Activated CD8-positive, alpha-beta T cell treated with anti-CD3 and anti-CD28 coated beads for 36 hours (primary cell): ENCODE data around the gene LRRN4. TPM values are rescaled to one million over a fixed set of nuclear protein-coding genes. Genes with fewer than 3 reads are reported as not detected.

Experiments
- ATAC-seq: fragments of 200-7000 bp; cut with Tn5 transposase; one replicate; pipeline ENCODE4 v1.10.0; 2021; ENCODE audit warnings: mild to moderate bottlenecking, moderate library complexity
- CTCF ChIA-PET: fragments of 350-600 bp; sonication (Branson Sonifier 250); formaldehyde crosslinking; loops from one replicate; lab custom pipeline; 2021; ENCODE audit warnings: antibody characterized with exemption; lab: Charles Lee
- POLR2A ChIA-PET: fragments of 350-600 bp; sonication (Branson Sonifier 250); formaldehyde crosslinking; loops from one replicate; lab custom pipeline; 2021; ENCODE audit warnings: antibody characterized with exemption; lab: Charles Lee
- DNase-seq: peaks from one replicate; pipeline ENCODE4 v3.0.0-alpha.2; 2020
- H3K27ac Mint-ChIP-seq: one replicate; pipeline ENCODE4 v1.8.0; 2021; ENCODE audit warnings: mild to moderate bottlenecking, mixed read lengths
- H3K27me3 Mint-ChIP-seq: one replicate; pipeline ENCODE4 v1.8.0; 2021; ENCODE audit warnings: mixed read lengths
- H3K36me3 Mint-ChIP-seq: one replicate; pipeline ENCODE4 v1.8.0; 2021; ENCODE audit warnings: low read depth, mixed read lengths
- H3K4me1 Mint-ChIP-seq: one replicate; pipeline ENCODE4 v1.8.0; 2021; ENCODE audit warnings: low read depth, mixed read lengths
- H3K4me3 Mint-ChIP-seq: one replicate; pipeline ENCODE4 v1.8.0; 2021; ENCODE audit warnings: mild to moderate bottlenecking, moderate library complexity, mixed read lengths
- H3K9me3 Mint-ChIP-seq: one replicate; pipeline ENCODE4 v1.8.0; 2021; ENCODE audit warnings: mixed read lengths
- intact Hi-C: fragments of 100-400 bp; cut with micrococcal nuclease; formaldehyde crosslinking; loops from one replicate; pipeline ENCODE4 v1.10.0; 2022
- total RNA-seq, 2 experiments: library from RNA; stranded (reverse); gene quantifications; one replicate each; pipeline ENCODE4 v1.2.3, GENCODE V29; 2021
- TF ChIP-seq, protein P1 (sequence below): fragments of 200-600 bp; IDR thresholded peaks from one replicate; pipeline ENCODE4 v1.8.0; 2022; ENCODE audit warnings: antibody characterized with exemption, mild to moderate bottlenecking

The LRRN4 gene
- total RNA-seq, 2 experiments from 2014 or later, result not detected

DNA sequence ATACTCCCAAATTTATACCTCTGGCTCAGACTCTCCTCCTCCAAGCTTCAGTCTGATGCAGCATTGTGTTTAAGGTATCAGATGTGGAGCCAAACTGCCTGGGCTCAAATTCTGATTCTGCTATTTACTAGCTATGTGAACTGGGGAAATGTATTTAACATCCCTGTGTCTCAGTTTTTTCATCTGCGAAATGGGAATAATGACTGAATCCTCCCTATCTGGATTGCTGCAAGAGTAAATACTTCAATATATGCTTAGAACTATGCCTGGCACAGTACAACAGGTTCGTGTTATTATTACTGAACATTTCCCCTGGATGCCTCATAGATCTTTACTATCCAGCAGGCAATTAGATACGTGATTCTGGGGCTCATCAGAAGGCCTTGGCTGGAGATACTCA, 5.5 kb downstream of the LRRN4 start:
- peaks cover 22% of the 10 kb centered on the region for H3K27me3 Mint-ChIP-seq
- no peaks in the 10 kb centered on the region for H3K36me3 Mint-ChIP-seq
- ATAC-seq (no peak), DNase-seq (no peak)
- ChIA-PET CTCF (interaction anchor here (0.8 kb wide), 1 partner anchor 29 kb away, joined by 3 read pairs; no protein-coding TSS in a partner anchor), POLR2A (no interaction called here)
- no peak overlapping the region for H3K27ac Mint-ChIP-seq
- no peak overlapping the region for H3K4me3 Mint-ChIP-seq
- H3K9me3 Mint-ChIP-seq, result no peaks in the 10 kb centered on the region
- TF ChIP-seq, protein P1, sequence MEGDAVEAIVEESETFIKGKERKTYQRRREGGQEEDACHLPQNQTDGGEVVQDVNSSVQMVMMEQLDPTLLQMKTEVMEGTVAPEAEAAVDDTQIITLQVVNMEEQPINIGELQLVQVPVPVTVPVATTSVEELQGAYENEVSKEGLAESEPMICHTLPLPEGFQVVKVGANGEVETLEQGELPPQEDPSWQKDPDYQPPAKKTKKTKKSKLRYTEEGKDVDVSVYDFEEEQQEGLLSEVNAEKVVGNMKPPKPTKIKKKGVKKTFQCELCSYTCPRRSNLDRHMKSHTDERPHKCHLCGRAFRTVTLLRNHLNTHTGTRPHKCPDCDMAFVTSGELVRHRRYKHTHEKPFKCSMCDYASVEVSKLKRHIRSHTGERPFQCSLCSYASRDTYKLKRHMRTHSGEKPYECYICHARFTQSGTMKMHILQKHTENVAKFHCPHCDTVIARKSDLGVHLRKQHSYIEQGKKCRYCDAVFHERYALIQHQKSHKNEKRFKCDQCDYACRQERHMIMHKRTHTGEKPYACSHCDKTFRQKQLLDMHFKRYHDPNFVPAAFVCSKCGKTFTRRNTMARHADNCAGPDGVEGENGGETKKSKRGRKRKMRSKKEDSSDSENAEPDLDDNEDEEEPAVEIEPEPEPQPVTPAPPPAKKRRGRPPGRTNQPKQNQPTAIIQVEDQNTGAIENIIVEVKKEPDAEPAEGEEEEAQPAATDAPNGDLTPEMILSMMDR, result no peak
- intact Hi-C loops, result no loop called here
- peaks cover 5% of the 10 kb centered on the region for H3K4me1 Mint-ChIP-seq

DNA sequence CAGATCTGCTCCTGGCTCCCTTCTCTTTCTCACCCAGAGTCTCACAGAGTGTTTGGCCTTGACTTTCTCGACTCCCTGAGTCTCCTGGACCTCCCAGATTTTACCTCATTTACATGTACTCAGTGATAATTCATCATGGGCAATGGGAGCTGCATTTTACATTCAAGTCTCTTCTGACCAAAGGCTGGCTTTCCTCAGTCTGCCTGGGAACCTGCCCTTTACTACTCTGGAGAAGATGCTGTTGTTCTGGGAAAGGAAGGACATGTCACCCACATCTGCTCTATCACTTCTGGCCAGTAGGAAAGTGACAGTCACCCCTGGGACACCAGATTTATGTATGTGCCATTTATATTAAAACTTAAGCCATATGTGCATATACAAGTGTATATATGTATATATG, 7.4 kb downstream of the LRRN4 start:
- peaks cover 9% of the 10 kb centered on the region for H3K36me3 Mint-ChIP-seq
- no peak for DNase-seq
- POLR2A ChIA-PET, result no interaction called here
- TF ChIP-seq, protein P1, result no peak
- CTCF ChIA-PET, result interaction anchor here (0.6 to 0.7 kb wide), 2 partner anchors 16 to 31 kb away, joined by 3 read pairs; no protein-coding TSS in a partner anchor
- H3K4me3 Mint-ChIP-seq, result no peak overlapping the region
- H3K9me3 Mint-ChIP-seq, result no peaks in the 10 kb centered on the region
- H3K4me1 Mint-ChIP-seq, result no peaks in the 10 kb centered on the region
- intact Hi-C loops, result no loop called here
- no peak for ATAC-seq
- peaks cover 9% of the 10 kb centered on the region for H3K27me3 Mint-ChIP-seq
- no peak overlapping the region for H3K27ac Mint-ChIP-seq

DNA sequence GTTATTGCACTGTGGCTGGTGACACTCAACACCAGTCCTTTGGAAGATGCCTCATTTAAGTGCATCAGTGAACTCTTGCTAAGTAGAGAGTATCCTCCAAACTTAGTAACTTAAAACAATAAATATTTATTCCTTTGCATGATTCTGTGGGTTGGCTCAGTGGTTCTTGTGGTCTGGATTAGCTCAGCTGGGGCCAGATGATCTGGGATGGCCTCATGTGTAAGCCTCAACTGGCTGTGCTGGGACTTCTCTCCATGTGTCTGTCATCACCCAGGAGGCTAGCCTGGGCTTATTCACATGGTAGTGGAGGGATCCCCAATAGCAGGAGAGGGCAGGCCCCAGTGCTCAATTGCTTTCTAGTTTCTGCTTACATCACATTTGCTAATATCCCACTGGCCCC, 8.3 kb downstream of the LRRN4 start:
- DNase-seq (no peak), ATAC-seq (no peak)
- peaks cover 3% of the 10 kb centered on the region for H3K27me3 Mint-ChIP-seq
- H3K4me1 Mint-ChIP-seq, result no peaks in the 10 kb centered on the region
- intact Hi-C loops, result no loop called here
- no peak overlapping the region for H3K4me3 Mint-ChIP-seq
- peaks cover 12% of the 10 kb centered on the region for H3K36me3 Mint-ChIP-seq
- TF ChIP-seq, protein P1, result no peak
- no peaks in the 10 kb centered on the region for H3K9me3 Mint-ChIP-seq
- CTCF ChIA-PET, result no interaction called here
- H3K27ac Mint-ChIP-seq, result no peak overlapping the region
- POLR2A ChIA-PET, result no interaction called here

- H3K36me3 Mint-ChIP-seq, result peaks cover 24% of the 10 kb centered on the region
- H3K4me3 Mint-ChIP-seq, result no peak overlapping the region
- H3K4me1 Mint-ChIP-seq, result no peaks in the 10 kb centered on the region
- TF ChIP-seq, protein P1, result no peak
- H3K27ac Mint-ChIP-seq, result no peak overlapping the region
- H3K9me3 Mint-ChIP-seq, result no peaks in the 10 kb centered on the region
- ChIA-PET CTCF (interaction anchor here (0.7 to 1.1 kb wide), 2 partner anchors 17 to 30 kb away, joined by 3 read pairs; no protein-coding TSS in a partner anchor), POLR2A (interaction anchor here (1.2 kb wide), 1 partner anchor 32 kb away, joined by 3 read pairs; no protein-coding TSS in a partner anchor)
- ATAC-seq (no peak), DNase-seq (no peak)
- intact Hi-C loops, result no loop called here
- no peaks in the 10 kb centered on the region for H3K27me3 Mint-ChIP-seq
Measured at GRCh38 chr20:6044115-6044514, 9.7 kb downstream of the LRRN4 start.

GRCh38 chr20:6041808-6042265, 12.0 kb downstream of the LRRN4 start:
- POLR2A ChIA-PET, result interaction anchor here (0.7 kb wide), 1 partner anchor 11 kb away, joined by 3 read pairs; no protein-coding TSS in a partner anchor
- no peak overlapping the region for H3K4me3 Mint-ChIP-seq
- no peaks in the 10 kb centered on the region for H3K9me3 Mint-ChIP-seq
- H3K27ac Mint-ChIP-seq, result no peak overlapping the region
- intact Hi-C loops, result no loop called here
- TF ChIP-seq, protein P1, result no peak
- no peak for ATAC-seq
- CTCF ChIA-PET, result no interaction called here
- no peak for DNase-seq
- H3K36me3 Mint-ChIP-seq, result peaks cover 29% of the 10 kb centered on the region
- H3K27me3 Mint-ChIP-seq, result no peaks in the 10 kb centered on the region
- H3K4me1 Mint-ChIP-seq, result no peaks in the 10 kb centered on the region
